HG02884 (cell line): ENCODE measurements around the gene IL10.

Source experiments
- ATAC-seq: cut with Tn5 transposase; IDR thresholded peaks from one replicate; pipeline ENCODE4 v1.9.1; 2021; ENCODE audit warnings: mild to moderate bottlenecking, moderate library complexity; ENCODE audit not compliant: unreplicated experiment

IL10 gene

DNA sequence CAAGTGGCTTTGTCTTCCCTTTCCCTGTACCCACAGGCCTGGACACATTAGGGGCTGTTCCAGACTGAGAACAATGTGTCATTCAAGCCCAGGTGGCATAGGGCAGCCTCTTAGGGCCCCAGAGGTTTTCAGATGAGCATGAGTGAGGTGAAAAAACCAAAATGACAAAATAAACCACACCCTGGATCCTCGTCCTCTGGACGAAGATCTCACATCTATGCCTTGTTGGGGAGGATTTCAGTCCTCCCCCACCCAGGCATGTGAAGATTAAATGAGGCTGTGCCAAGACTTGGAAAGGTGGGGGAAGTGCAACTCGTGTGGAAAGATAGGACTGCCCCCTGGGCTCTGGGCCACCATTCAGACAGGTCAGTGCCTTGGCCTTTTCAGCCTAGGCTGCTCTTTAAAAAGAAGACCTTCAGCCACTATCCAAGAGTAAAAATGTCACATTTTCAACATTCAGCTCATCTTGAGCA lies 34.5 kb downstream of the IL10 start:
- no peak for ATAC-seq

- no peak for ATAC-seq
Measured at GRCh38 chr1:206736878-206737728, 35.2 kb downstream of the IL10 start.

- ATAC-seq: no peak
Measured at GRCh38 chr1:206735553-206736031, 36.7 kb downstream of the IL10 start.

DNA sequence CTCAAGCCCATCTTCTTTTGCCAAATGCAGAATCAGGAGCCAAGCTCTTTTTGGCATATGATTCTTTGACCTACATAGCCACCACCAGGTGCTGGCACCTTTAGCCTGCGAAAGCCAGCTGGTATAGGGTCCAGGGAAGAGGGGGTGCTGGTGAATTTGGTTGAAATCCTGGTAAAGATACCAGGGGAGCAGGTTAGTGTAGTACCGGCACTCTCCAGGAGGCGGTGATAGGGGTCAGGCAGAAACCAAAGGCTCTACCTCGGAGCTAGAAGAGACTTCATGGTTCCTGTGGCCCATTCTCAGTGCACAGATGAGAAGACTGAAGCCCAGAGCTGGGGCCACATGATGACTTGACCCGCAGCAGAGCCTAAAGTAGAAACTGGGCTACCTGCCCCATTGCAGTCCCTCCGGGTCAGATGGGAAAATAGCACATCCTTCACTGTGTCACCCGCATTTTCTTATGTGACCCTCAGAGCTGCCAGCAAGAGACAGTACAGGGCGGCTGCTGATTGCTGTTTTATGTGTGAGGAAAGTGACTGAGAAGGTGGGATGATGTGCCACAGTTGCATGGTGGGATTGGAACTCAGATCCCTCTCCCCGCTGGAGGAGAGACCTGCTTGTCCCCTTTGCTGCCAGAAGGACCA lies 37.7 kb downstream of the IL10 start:
- no peak for ATAC-seq

- ATAC-seq: no peak
Measured at GRCh38 chr1:206732992-206733391, 39.3 kb downstream of the IL10 start.

DNA sequence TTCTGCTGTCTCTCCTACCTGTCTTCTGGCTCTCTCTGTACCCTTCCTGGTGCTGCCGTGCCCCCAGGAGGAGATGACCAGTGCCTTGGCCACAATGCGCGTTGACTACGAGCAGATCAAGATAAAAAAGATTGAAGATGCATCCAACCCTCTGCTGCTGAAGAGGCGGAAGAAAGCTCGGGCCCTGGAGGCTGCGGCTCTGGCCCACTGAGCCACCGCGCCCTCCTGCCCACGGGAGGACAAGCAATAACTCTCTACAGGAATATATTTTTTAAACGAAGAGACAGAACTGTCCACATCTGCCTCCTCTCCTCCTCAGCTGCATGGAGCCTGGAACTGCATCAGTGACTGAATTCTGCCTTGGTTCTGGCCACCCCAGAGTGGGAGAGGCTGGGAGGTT lies 39.8 kb downstream of the IL10 start:
- ATAC-seq: no peak

GRCh38 chr1:206729507-206729906 lies 42.8 kb downstream of the IL10 start:
- ATAC-seq: no peak

GRCh38 chr1:206729050-206729449 lies 43.2 kb downstream of the IL10 start:
- ATAC-seq: no peak

- ATAC-seq: no peak
Measured at GRCh38 chr1:206728697-206728987, 43.7 kb downstream of the IL10 start.

DNA sequence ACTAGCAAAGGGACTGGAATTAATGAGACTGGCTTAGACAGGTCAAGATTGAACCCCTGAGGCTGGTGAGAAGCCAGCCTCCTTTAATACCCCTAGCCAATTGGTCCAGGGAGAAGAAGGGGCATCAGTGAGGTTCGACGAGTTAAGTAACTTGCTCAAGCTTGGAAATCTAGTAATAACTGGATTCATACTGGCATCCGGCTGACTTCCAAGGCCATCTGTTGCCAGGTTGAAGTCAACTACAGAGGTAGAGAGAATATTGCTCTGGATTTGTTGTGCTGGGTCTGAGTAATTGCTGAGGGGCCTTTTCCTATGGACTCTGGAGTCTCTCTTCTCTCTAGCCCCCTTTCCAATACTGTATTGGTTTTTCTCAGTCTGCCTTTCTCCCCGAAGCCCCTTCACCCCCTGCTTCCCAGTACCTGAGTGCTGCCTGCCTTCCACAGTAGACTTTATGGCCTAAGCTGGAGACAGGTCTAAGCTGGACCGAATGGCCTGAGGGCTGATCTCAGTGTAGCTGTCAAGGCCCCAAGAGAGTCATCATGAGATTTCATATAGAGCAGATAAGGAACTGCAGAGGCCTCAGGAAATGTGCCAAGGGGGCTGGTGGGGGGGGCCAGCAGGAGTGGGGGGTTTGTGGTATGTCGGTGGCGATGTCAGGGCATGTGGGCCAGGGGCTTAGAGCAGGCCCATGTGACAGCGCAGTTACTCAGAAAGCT lies 44.2 kb downstream of the IL10 start:
- ATAC-seq: no peak

- ATAC-seq: no peak
Measured at GRCh38 chr1:206725109-206725963, 47.0 kb downstream of the IL10 start.

GRCh38 chr1:206723805-206724472 lies 48.4 kb downstream of the IL10 start:
- no peak for ATAC-seq

DNA sequence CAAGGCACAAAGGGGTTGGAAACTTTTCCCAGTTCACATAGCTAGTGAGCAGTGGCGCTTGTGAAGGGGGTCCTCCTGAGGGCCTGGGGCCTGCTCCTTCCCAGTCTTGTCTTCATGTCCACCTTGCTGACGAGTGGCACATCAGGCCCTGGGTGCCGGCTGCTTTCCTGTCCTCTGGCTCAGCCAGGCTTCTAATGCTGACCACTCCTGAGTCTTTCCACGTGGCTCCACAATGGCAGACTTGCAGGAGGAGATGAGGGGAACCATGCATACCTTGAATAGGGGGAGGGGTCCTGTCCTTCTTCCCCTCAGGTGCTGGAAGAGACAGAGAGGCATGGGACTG lies 48.9 kb downstream of the IL10 start:
- ATAC-seq: no peak

DNA sequence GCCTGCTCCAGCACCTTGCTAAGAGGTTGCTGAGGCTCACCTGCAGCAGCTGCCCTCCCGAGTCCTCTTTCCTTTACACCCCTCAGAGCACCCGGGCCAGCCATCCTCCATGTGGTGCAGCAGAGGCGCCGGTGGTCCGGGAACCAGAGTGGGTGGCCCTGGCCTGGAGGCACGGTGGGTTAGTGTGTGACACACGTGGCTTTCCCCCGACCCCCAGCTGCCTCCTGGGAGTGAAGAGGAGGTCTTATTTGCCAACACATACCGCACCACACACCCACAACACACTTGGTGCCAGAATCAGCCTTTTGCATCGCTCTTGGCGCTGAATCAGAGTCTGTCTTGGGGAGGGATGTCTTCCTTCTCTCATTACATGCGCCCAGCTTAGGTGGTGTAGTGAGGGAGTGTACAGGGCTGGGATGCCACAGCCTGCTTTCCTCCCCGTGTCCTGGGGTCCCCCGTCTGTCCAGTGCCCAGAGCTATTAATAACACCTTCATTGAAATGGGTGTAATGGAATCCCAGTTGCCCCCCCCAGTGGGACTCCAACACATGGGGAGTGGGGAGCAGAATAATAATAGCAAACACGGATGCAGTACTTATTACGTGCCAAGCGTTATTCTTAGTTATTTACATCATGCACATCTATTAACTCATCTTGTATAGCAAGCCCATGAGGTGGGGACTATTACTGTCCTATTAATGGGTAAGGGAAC lies 49.4 kb downstream of the IL10 start:
- ATAC-seq: no peak

DNA sequence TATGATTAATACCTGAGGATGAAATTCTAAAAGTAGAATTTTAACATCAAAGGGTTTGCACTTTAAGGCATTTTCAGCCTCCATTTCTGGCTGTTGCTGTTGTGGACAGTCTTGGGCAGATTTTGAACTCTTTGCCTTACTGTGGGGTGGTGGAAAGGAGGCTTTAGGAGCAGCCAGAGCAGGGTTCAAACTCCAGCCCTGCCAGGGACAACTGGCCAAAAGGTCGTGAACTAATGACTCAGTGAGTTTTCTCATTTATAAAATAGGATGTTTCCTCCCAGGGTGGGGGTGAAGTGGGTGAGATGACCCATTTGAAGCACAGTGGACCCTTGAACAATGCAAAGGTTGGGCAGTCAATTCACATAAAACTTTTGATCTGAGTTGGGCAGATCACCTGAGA lies 50.8 kb downstream of the IL10 start:
- no peak for ATAC-seq

- no peak for ATAC-seq
Measured at GRCh38 chr1:206719169-206719839, 53.0 kb downstream of the IL10 start.

DNA sequence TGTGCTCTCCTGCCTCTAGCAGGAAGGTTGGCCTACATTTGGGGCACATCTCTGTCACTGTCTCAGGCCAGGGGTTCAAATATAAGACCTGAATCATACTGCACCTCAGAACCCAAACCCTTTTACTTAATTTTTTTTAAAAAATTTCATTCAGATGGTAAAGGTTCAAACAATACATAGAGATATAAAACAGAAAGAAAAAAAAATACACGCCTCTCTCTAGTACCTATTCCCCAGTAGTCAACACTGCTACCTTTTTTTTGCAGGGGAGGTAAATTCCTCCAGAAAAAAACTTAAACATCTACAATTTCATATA lies 54.7 kb downstream of the IL10 start:
- peak; percentile 24 for ATAC-seq
